ENCODE results near the gene NLGN2. TPM values are rescaled to one million over a fixed set of nuclear protein-coding genes. Genes with fewer than 3 reads are reported as not detected.

NLGN2 gene
- total RNA-seq, 4 donors from 2014 or later, result 2.2 to 6.3 (median 4.7) TPM

DNA sequence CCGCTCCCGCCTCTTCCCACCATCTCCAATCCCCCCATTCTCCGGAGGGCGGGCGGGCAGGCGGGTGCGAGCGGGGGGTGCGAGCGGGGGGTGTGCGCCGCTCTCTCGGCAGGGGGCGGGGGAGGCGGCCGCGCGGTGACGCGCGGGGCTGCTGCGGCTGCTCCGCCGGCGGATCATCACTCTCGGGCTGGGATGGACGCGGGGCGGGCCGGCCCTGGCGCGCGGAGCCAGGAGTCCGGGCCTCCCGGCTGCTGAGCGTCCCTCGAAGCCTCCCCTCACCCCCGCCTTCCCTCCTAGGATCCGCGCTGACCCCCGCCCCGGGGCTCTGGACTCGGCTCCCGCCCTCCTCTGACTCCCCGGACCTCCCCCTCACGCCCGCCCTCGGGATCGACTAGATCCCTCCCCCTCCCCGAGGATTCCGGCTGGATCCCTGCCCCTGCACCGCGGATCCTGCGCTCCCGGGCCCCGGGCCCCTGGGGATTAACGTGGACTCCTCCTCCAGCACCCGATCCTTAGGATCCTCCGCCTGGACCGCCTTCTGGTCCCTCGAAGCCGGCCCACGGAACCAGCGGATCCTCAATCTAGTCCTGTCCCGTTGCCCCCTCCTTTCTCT is 2.8 kb upstream of the NLGN2 start:
- peak; percentile 35 to 41 for DNase-seq
- TF ChIP-seq, protein P1, sequence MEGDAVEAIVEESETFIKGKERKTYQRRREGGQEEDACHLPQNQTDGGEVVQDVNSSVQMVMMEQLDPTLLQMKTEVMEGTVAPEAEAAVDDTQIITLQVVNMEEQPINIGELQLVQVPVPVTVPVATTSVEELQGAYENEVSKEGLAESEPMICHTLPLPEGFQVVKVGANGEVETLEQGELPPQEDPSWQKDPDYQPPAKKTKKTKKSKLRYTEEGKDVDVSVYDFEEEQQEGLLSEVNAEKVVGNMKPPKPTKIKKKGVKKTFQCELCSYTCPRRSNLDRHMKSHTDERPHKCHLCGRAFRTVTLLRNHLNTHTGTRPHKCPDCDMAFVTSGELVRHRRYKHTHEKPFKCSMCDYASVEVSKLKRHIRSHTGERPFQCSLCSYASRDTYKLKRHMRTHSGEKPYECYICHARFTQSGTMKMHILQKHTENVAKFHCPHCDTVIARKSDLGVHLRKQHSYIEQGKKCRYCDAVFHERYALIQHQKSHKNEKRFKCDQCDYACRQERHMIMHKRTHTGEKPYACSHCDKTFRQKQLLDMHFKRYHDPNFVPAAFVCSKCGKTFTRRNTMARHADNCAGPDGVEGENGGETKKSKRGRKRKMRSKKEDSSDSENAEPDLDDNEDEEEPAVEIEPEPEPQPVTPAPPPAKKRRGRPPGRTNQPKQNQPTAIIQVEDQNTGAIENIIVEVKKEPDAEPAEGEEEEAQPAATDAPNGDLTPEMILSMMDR (IDR thresholded peaks at IDR 0.05), result no peak
- TF ChIP-seq POLR2A (IDR thresholded peaks at IDR 0.05), result no peak
- Histone ChIP-seq H3K36me3 (no peaks in the 10 kb centered on the region), H3K27ac (peak overlapping the region; percentile 55 to 84 (median 81)), H3K4me1 (peaks cover 9 to 19% of the 10 kb centered on the region in 2 donors), H3K27me3 (no peaks in the 10 kb centered on the region), H3K4me3 (replicated peaks in 1 of 3) (peak overlapping the region; percentile 42 to 57 (median 47)), H3K9me3 (no peaks in the 10 kb centered on the region)
- 1% methylated on average over 12 to 26 of the region's 65 CpGs for whole genome bisulfite sequencing, 2 donors
- intact Hi-C loops (cut with DNase I), result no loop called here

DNA sequence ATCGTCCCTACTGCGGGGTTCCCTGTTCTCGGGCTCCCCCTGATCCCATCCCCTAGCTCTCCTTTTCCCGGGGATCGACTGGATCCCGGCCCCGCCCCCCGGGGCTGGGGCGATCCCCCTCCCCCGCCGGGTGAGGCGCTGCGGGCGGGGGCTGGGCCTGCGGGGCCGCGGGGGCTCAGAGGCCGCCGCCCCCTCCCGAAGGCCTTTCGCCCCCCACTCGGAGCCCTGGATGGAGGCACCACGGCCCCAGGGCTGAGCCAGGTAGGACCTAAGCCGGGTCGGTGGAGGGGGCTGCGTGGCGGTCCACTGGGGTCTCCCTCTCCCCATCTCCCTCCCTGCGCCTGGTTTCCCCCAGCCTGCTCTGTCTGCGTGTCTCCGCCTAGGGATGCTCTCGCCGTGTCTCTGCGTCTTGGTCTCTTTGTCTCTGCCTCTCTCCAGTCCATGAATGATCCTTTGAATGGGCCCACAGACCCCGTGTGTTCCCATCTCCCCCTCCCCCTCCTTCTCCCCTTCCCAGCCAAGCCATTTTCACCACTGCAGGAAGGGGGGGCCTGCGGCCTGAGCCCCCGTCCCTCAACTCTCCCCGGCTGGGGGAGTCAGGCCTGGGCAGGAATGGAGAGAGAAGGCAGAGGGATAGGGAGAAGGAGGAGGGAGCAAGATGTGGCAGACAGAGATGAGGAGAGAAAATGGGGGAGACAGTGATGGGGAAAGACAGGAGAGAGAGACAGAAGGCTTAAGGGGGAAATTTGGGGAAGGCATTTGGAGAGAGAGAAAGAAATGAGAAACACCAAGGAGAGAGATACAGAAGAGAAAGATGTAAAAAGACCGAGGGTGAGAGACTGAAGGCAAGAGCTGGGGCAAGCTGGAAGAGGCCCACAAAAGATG is 2.1 kb upstream of the NLGN2 start:
- peaks cover 9 to 19% of the 10 kb centered on the region in 2 donors for H3K4me1 ChIP-seq
- WGBS, 2 donors, result 23 to 24% methylated on average over 19 to 22 of the region's 38 CpGs
- H3K9me3 ChIP-seq, result no peaks in the 10 kb centered on the region
- H3K27ac ChIP-seq, result peak overlapping the region; percentile 55 to 84 (median 81)
- H3K36me3 ChIP-seq, result no peaks in the 10 kb centered on the region
- TF ChIP-seq POLR2A (IDR thresholded peaks at IDR 0.05), result no peak
- TF ChIP-seq, protein P1 (IDR thresholded peaks at IDR 0.05), result no peak
- DNase-seq, result no peak
- intact Hi-C loops (cut with DNase I), result no loop called here
- H3K4me3 ChIP-seq (replicated peaks in 1 of 3), result peak overlapping the region in 2 of 3 donors; percentile 42 to 57
- no peaks in the 10 kb centered on the region for H3K27me3 ChIP-seq

DNA sequence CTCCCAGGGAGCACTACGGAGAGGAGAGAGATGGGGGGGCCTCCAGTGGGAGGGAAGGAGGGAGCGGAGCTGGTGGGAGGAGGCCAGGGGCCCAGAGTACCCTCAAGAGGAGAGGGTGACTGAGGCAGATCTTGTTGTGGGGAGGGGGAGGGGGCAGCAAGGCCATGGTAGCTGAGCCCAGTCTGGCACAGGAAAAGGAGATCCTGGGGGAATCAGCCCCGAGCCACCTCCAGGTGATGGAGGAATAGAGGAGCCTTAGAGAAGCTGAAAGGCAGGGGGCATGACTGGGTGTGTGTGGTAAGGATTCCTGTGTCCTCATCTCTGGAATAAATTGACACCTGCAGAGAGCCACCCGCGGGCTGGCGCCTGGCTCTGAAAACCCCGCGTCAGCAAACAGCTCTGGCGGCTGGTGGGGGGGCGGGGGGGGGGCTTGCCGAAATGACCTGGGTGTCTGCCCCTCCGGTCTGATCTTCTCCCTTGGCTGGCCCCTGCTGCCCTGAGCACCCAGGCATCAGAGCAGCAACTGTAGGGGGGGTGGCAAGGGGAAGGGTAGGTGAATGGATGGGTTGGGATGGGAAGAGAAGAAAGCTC is 1.3 kb upstream of the NLGN2 start:
- H3K27ac ChIP-seq, result peak overlapping the region in 1 of 3 donors; percentile 81
- H3K36me3 ChIP-seq, result no peaks in the 10 kb centered on the region
- intact Hi-C loops (cut with DNase I), result no loop called here
- TF ChIP-seq POLR2A (IDR thresholded peaks at IDR 0.05), result no peak
- TF ChIP-seq, protein P1 (IDR thresholded peaks at IDR 0.05), result no peak
- WGBS, 2 donors, result 35 to 64% methylated on average over 4 to 7 of the region's 12 CpGs
- H3K4me3 ChIP-seq (replicated peaks in 1 of 3), result no peak overlapping the region
- H3K4me1 ChIP-seq, result peaks cover 9 to 19% of the 10 kb centered on the region in 2 donors
- no peaks in the 10 kb centered on the region for H3K9me3 ChIP-seq
- DNase-seq, result no peak
- no peaks in the 10 kb centered on the region for H3K27me3 ChIP-seq

DNA sequence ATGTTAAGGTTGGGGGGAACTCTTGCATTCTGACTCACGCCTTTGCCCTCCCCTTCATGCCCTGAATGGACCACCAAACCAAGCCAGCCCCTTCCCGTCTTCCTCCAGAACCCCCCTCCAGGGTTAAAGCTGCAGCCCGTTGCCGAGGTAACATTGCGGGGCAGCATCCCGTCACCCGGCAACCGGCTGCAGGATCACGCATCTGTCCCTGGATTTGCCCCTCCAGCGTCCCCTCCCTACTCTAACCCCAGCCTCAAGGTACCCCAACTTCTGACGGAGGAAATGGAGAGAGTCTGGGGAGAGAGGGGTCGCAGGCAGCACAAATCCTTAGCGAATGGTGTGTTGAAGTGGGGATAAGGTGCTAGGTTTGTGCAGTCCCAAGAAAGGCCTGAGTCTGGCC is 563 bp upstream of the NLGN2 start:
- H3K9me3 ChIP-seq, result no peaks in the 10 kb centered on the region
- intact Hi-C loops (cut with DNase I), result no loop called here
- no peaks in the 10 kb centered on the region for H3K27me3 ChIP-seq
- peaks cover 9 to 19% of the 10 kb centered on the region in 2 donors for H3K4me1 ChIP-seq
- H3K36me3 ChIP-seq, result no peaks in the 10 kb centered on the region
- no peak for DNase-seq
- TF ChIP-seq, protein P1 (IDR thresholded peaks at IDR 0.05), result no peak
- no peak for TF ChIP-seq POLR2A (IDR thresholded peaks at IDR 0.05)
- no peak overlapping the region for H3K4me3 ChIP-seq (replicated peaks in 1 of 3)
- WGBS, 2 donors, result 84 to 88% methylated on average over 13 of the region's 13 CpGs
- no peak overlapping the region for H3K27ac ChIP-seq
